H9 (cell line): ENCODE results near the gene CDK10. TPM values are rescaled to one million over a fixed set of nuclear protein-coding genes. Genes with fewer than 3 reads are reported as not detected.

Experiments
- DNase-seq: peaks from one replicate; pipeline ENCODE4 v3.0.0-alpha.2; 2017
- H2AFZ ChIP-seq: one replicate; pipeline ENCODE4 v1.6.1; 2013; ENCODE audit warnings: mild to moderate bottlenecking, low read length, control low read depth, moderate library complexity
- H2AK5ac ChIP-seq: 2 replicates; pipeline ENCODE4 v1.6.1; 2013; ENCODE audit warnings: low read length, control low read depth, mixed read lengths; ENCODE audit not compliant: insufficient read length
- H2BK120ac ChIP-seq: one replicate; pipeline ENCODE4 v1.6.1; 2013; ENCODE audit warnings: low read depth, mild to moderate bottlenecking, low read length, control low read depth, inconsistent platforms; ENCODE audit not compliant: poor library complexity, severe bottlenecking
- H2BK12ac ChIP-seq: 2 replicates; pipeline ENCODE4 v1.6.1; 2013; ENCODE audit warnings: low read length, control low read depth, mixed read lengths, low read depth; ENCODE audit not compliant: insufficient read length
- H2BK15ac ChIP-seq: 2 replicates; pipeline ENCODE4 v1.6.1; 2013; ENCODE audit warnings: low read depth, low read length, control low read depth
- H2BK20ac ChIP-seq: one replicate; pipeline ENCODE4 v1.6.1; 2013; ENCODE audit warnings: low read depth, mild to moderate bottlenecking, low read length, control low read depth, inconsistent platforms; ENCODE audit not compliant: poor library complexity, severe bottlenecking
- H2BK5ac ChIP-seq: 2 replicates; pipeline ENCODE4 v1.6.1; 2013; ENCODE audit warnings: low read length, control low read depth, mixed read lengths; ENCODE audit not compliant: insufficient read length
- H3K14ac ChIP-seq: 2 replicates; pipeline ENCODE4 v1.6.1; 2013; ENCODE audit warnings: low read length, control low read depth; ENCODE audit not compliant: insufficient read depth
- H3K18ac ChIP-seq: 2 replicates; pipeline ENCODE4 v1.6.1; 2013; ENCODE audit warnings: low read depth, mild to moderate bottlenecking, mixed read lengths, low read length, control low read depth; ENCODE audit not compliant: insufficient read length
- H3K23ac ChIP-seq: 2 replicates; pipeline ENCODE4 v1.6.1; 2013; ENCODE audit warnings: low read length, control low read depth, mixed read lengths, low read depth; ENCODE audit not compliant: insufficient read length
- H3K23me2 ChIP-seq: 2 replicates; pipeline ENCODE4 v1.6.1; 2013; ENCODE audit warnings: low read depth, mild to moderate bottlenecking, mixed read lengths, low read length, control low read depth; ENCODE audit not compliant: insufficient read length, poor library complexity, severe bottlenecking
- H3K27ac ChIP-seq: 2 replicates; pipeline ENCODE4 v1.5.1; 2013; ENCODE audit warnings: low read length, control low read depth, mixed read lengths, low read depth; ENCODE audit not compliant: insufficient read length
- H3K27me3 ChIP-seq: 2 replicates; pipeline ENCODE4 v1.6.1; 2013; ENCODE audit warnings: low read length, control low read depth, inconsistent platforms; ENCODE audit not compliant: insufficient read depth
- H3K4ac ChIP-seq: 2 replicates; pipeline ENCODE4 v1.6.1; 2013; ENCODE audit warnings: low read depth, mild to moderate bottlenecking, control low read depth, inconsistent platforms, low read length, moderate library complexity
- H3K4me1 ChIP-seq: 2 replicates; pipeline ENCODE4 v1.6.1; 2013; ENCODE audit warnings: low read length, control low read depth, inconsistent platforms; ENCODE audit not compliant: insufficient read depth
- H3K4me2 ChIP-seq: 2 replicates; pipeline ENCODE4 v1.6.1; 2013; ENCODE audit warnings: low read length, control low read depth, mixed read lengths; ENCODE audit not compliant: insufficient read length, insufficient read depth
- H3K56ac ChIP-seq: 2 replicates; pipeline ENCODE4 v1.6.1; 2013; ENCODE audit warnings: low read depth, mild to moderate bottlenecking, mixed read lengths, low read length, control low read depth; ENCODE audit not compliant: insufficient read length
- H3K79me1 ChIP-seq: 2 replicates; pipeline ENCODE4 v1.6.1; 2013; ENCODE audit warnings: low read depth, mild to moderate bottlenecking, moderate library complexity, low read length, control low read depth, inconsistent platforms; ENCODE audit not compliant: insufficient read depth, poor library complexity, severe bottlenecking
- H3K79me2 ChIP-seq: 2 replicates; pipeline ENCODE4 v1.6.1; 2013; ENCODE audit warnings: low read length, control low read depth, inconsistent platforms; ENCODE audit not compliant: insufficient read depth
- H3K9ac ChIP-seq: 2 replicates; pipeline ENCODE4 v1.6.1; 2013; ENCODE audit warnings: low read length, control low read depth, mixed read lengths; ENCODE audit not compliant: insufficient read length; ENCODE audit errors: extremely low read depth
- H3K9me3 ChIP-seq: one replicate; pipeline ENCODE4 v1.6.1; 2013; ENCODE audit warnings: low read depth, low read length, inconsistent platforms; ENCODE audit not compliant: control insufficient read depth
- H3T11ph ChIP-seq: one replicate; pipeline ENCODE4 v1.6.1; 2013; ENCODE audit warnings: mild to moderate bottlenecking, low read length, control low read depth, inconsistent platforms
- H4K20me1 ChIP-seq: one replicate; pipeline ENCODE4 v1.6.1; 2013; ENCODE audit not compliant: control insufficient read depth, insufficient read length, insufficient read depth
- H4K5ac ChIP-seq: 2 replicates; pipeline ENCODE4 v1.6.1; 2013; ENCODE audit warnings: low read depth, mild to moderate bottlenecking, mixed read lengths, low read length, control low read depth; ENCODE audit not compliant: insufficient read length
- H4K8ac ChIP-seq: replicated peaks from 2 replicates; pipeline ENCODE4 v1.6.1; 2013; ENCODE audit warnings: low read length, control low read depth, mixed read lengths, low read depth; ENCODE audit not compliant: insufficient read length
- H4K91ac ChIP-seq: 2 replicates; pipeline ENCODE4 v1.6.1; 2013; ENCODE audit warnings: low read depth, mild to moderate bottlenecking, moderate library complexity, mixed read lengths, low read length, control low read depth; ENCODE audit not compliant: insufficient read length
- H3K27ac Mint-ChIP-seq, 3 experiments: 2 replicates in 2 of 3; 3 replicates in 1 of 3; pipeline ENCODE4 v1.8.0; 2020 to 2021; ENCODE audit warnings: mixed read lengths in 3 of 3, mild to moderate bottlenecking in 1 of 3, moderate library complexity in 1 of 3
- H3K27me3 Mint-ChIP-seq: 2 replicates; pipeline ENCODE4 v1.8.0; 2021; ENCODE audit warnings: low read depth, mild to moderate bottlenecking, moderate library complexity, mixed read lengths
- H3K36me3 Mint-ChIP-seq, 3 experiments: 2 replicates in 2 of 3; 3 replicates in 1 of 3; pipeline ENCODE4 v1.8.0; 2020 to 2021; ENCODE audit warnings: low read depth in 3 of 3, mixed read lengths in 3 of 3; ENCODE audit not compliant: insufficient read depth in 1 of 3
- H3K4me1 Mint-ChIP-seq, 2 experiments: 2 replicates each; pipeline ENCODE4 v1.8.0; 2020; ENCODE audit warnings: mixed read lengths in 2 of 2
- H3K4me3 Mint-ChIP-seq, 2 experiments: 2 replicates in 1 of 2; 3 replicates in 1 of 2; pipeline ENCODE4 v1.8.0; 2020 to 2021; ENCODE audit warnings: mild to moderate bottlenecking in 2 of 2, mixed read lengths in 2 of 2, moderate library complexity in 1 of 2
- H3K9me3 Mint-ChIP-seq, 2 experiments: 2 replicates in 1 of 2; 3 replicates in 1 of 2; pipeline ENCODE4 v1.8.0; 2020; ENCODE audit warnings: mild to moderate bottlenecking in 2 of 2, mixed read lengths in 2 of 2, moderate library complexity in 1 of 2
- CTCF ChIP-seq: fragments of 200-600 bp; sonication (generic); conservative IDR thresholded peaks from 3 replicates; pipeline ENCODE4 v1.8.0; 2021; ENCODE audit warnings: antibody characterized with exemption, mild to moderate bottlenecking
- WGBS: extraction: QIAGEN DNeasy Blood & Tissue Kit; methylation state at CpG from one replicate; pipeline ENCODE4 v1.1.7; 2013; ENCODE audit warnings: missing lambda C conversion rate, low lambda C conversion rate, mixed read lengths; ENCODE audit not compliant: insufficient read length; ENCODE audit errors: extremely low coverage; 5-methylcytosine and 5-hydroxymethylcytosine counted together
- total RNA-seq: library from RNA; stranded (reverse); gene quantifications from 2 replicates; pipeline ENCODE4 v1.2.1, GENCODE V29; 2021

Gene CDK10
- total RNA-seq, 1 experiment from 2014 or later = 77.1 TPM

DNA sequence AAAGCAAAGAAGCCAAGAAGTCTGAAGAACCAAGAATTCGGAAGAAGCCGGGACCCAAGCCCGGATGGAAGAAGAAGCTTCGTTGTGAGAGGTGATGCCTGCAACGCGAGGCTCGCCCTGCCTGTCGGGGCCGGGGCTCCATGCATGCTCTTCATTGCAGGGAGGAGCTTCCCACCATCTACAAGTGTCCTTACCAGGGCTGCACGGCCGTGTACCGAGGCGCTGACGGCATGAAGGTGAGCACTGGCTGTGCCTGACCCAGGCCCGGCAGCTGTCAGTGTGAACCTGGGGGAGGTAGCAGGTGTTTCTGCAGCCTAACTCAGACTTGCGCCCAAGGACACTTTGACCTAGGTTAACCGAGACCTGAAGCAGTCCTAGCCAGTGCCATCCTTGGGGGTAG, 46.8 kb downstream of the CDK10 start:
- no peaks in the 10 kb centered on the region for H4K20me1 ChIP-seq
- Mint-ChIP-seq H3K36me3 (peaks cover 45 to 83% (median 82%) of the 10 kb centered on the region in 3 experiments; a peak in 6 of 7 replicates), H3K27ac (peak overlapping the region in 1 of 3 experiments; percentile 34; a peak in 1 of 7 replicates), H3K4me1 (peaks cover 9 to 19% of the 10 kb centered on the region in 2 experiments), H3K9me3 (no peaks in the 10 kb centered on the region; a peak in 1 of 5 replicates), H3K4me3 (no peak overlapping the region), H3K27me3 (no peaks in the 10 kb centered on the region; the same call in 1 of the 2 replicates)
- H3K27ac ChIP-seq = no peak overlapping the region
- no peak overlapping the region for H3K23ac ChIP-seq
- no peak overlapping the region for H2BK15ac ChIP-seq
- no peaks in the 10 kb centered on the region for H3K9me3 ChIP-seq
- no peak overlapping the region for H2BK12ac ChIP-seq
- H3K79me2 ChIP-seq = no peaks in the 10 kb centered on the region
- no peak overlapping the region for H3K4ac ChIP-seq
- H3K56ac ChIP-seq = no peak overlapping the region
- TF ChIP-seq CTCF = no peak
- H4K8ac ChIP-seq = no peak overlapping the region
- no peak overlapping the region for H2AFZ ChIP-seq
- H3K18ac ChIP-seq = no peak overlapping the region
- no peak overlapping the region for H3K14ac ChIP-seq
- no peak overlapping the region for H2BK5ac ChIP-seq
- H2AK5ac ChIP-seq = no peak overlapping the region
- WGBS = no CpG with 5 or more reads among the region's 17 CpGs
- no peaks in the 10 kb centered on the region for H3K27me3 ChIP-seq
- no peak overlapping the region for H4K91ac ChIP-seq
- no peak overlapping the region for H3K4me2 ChIP-seq
- DNase-seq = no peak
- H2BK20ac ChIP-seq = no peak overlapping the region
- no peaks in the 10 kb centered on the region for H3K4me1 ChIP-seq
- H3K79me1 ChIP-seq = no peaks in the 10 kb centered on the region
- no peak overlapping the region for H4K5ac ChIP-seq
- H3K9ac ChIP-seq = no peak overlapping the region
- no peaks in the 10 kb centered on the region for H3K23me2 ChIP-seq
- H2BK120ac ChIP-seq = no peak overlapping the region
- H3T11ph ChIP-seq = no peak overlapping the region
